MM.1S (cell line): ENCODE data around the gene GAREM1.

ENCODE experiments used
- CTCF ChIP-seq: fragments of 300-600 bp; sonication (generic); IDR thresholded peaks from 2 replicates; pipeline ENCODE4 v1.5.1; 2016; ENCODE audit warnings: antibody characterized with exemption, low read length, mixed read lengths
- EZH2 ChIP-seq: fragments of 300-600 bp; sonication (generic); optimal IDR thresholded peaks from 2 replicates; pipeline ENCODE3; 2017; ENCODE audit warnings: low read depth, mild to moderate bottlenecking, antibody characterized with exemption, low read length, mixed read lengths
- EZH2phosphoT487 ChIP-seq: fragments of 300-600 bp; sonication (generic); IDR thresholded peaks from 2 replicates; pipeline ENCODE4 v1.6.1; 2018; ENCODE audit warnings: antibody characterized with exemption, low read length

- TF ChIP-seq EZH2 (no peak), CTCF (no peak), EZH2phosphoT487 (no peak)
Observed at GRCh38 chr18:32258558-32259204, 212.0 kb downstream of the GAREM1 start.
